ENCODE data around the gene MGAT4C. TPM values are rescaled to one million over a fixed set of nuclear protein-coding genes. Genes with fewer than 3 reads are reported as not detected.

Gene MGAT4C
- total RNA-seq, 6 donors from 2014 or later, result under 0.01 to 0.43 (median 0.20) TPM; not detected in 1

DNA sequence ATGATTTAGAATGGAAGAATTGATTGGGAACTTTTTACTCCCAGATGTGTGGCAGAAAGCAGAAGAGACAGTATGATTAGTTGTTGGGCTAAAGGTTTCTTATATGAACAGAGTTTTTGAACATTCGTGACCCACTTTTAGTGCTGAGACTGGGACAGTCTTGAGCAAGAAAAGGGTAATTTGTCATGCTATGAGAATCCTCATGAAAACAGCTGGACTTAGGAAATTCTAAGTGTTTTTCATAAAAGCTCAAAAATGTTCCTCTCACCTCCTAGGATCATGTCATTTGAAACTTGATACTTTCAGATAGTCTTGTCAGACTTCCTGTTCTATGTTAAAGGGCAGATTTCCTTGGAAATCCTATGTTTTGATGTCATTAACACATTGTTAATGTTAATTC lies 86.1 kb downstream of the MGAT4C start:
- TF ChIP-seq POLR2AphosphoS5 (IDR thresholded peaks at IDR 0.05), result no peak
- no peak for TF ChIP-seq POLR2A (IDR thresholded peaks at IDR 0.05)
- TF ChIP-seq, protein P1, sequence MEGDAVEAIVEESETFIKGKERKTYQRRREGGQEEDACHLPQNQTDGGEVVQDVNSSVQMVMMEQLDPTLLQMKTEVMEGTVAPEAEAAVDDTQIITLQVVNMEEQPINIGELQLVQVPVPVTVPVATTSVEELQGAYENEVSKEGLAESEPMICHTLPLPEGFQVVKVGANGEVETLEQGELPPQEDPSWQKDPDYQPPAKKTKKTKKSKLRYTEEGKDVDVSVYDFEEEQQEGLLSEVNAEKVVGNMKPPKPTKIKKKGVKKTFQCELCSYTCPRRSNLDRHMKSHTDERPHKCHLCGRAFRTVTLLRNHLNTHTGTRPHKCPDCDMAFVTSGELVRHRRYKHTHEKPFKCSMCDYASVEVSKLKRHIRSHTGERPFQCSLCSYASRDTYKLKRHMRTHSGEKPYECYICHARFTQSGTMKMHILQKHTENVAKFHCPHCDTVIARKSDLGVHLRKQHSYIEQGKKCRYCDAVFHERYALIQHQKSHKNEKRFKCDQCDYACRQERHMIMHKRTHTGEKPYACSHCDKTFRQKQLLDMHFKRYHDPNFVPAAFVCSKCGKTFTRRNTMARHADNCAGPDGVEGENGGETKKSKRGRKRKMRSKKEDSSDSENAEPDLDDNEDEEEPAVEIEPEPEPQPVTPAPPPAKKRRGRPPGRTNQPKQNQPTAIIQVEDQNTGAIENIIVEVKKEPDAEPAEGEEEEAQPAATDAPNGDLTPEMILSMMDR (IDR thresholded peaks at IDR 0.05), result no peak
- no peak for TF ChIP-seq EP300 (IDR thresholded peaks at IDR 0.05)
- ATAC-seq (ENCODE audit: low FRiP score in 2 of 2), result no peak
- no peak overlapping the region for H3K4me3 ChIP-seq
- H3K27ac ChIP-seq, result no peak overlapping the region
- WGBS, 2 donors, result 46 to 63% methylated on average over 1 of the region's 1 CpG
- H3K9me3 ChIP-seq, result no peaks in the 10 kb centered on the region
- no peaks in the 10 kb centered on the region for H3K27me3 ChIP-seq
- H3K4me1 ChIP-seq, result no peaks in the 10 kb centered on the region
- no peaks in the 10 kb centered on the region for H3K36me3 ChIP-seq
- no peak for DNase-seq

DNA sequence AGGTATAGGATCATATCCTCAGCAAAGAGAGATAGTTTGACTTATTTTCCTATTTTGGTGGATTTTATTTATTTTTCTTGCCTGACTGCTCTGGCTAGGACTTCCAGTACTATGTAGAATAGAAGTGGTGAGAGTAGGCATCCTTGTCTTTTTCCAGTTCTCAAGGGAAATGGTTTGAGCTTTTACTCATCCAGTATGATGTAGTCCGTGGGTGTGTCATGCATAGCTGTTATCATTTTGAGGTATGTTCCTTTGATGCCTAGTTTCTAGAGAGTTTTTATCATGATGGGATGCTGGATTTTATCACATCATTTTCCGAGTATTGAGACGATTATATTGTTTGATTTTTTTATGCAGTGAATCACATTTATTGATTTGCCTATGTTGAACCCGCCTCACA lies 97.2 kb downstream of the MGAT4C start:
- Histone ChIP-seq H3K36me3 (no peaks in the 10 kb centered on the region), H3K4me1 (no peaks in the 10 kb centered on the region), H3K9me3 (no peaks in the 10 kb centered on the region), H3K27ac (no peak overlapping the region), H3K27me3 (no peaks in the 10 kb centered on the region), H3K4me3 (no peak overlapping the region)
- ATAC-seq (ENCODE audit: low FRiP score in 2 of 2) (no peak), DNase-seq (no peak)
- TF ChIP-seq, protein P1 (IDR thresholded peaks at IDR 0.05), result no peak
- no peak for TF ChIP-seq POLR2A (IDR thresholded peaks at IDR 0.05)
- no peak for TF ChIP-seq EP300 (IDR thresholded peaks at IDR 0.05)
- no peak for TF ChIP-seq POLR2AphosphoS5 (IDR thresholded peaks at IDR 0.05)
- WGBS, 2 donors, result 92 to 95% methylated on average over 4 of the region's 4 CpGs

DNA sequence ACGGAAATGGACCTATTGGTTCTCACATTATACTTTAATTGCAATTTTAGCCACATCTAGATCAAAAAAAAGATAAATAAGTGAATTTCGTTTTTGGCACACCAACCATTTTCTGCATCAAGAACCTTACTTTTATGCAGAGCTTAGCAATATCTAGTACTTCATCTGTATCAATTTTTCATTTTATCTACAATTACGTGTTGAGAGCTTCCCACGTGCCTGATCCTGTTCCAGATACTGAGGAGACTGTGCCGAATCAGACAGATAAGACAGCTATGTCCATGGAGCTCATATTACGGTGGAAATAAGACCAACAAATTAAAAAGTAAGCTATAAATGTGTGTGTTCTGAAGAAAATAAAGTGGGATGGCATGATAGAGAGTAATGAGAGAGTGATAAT lies 101.6 kb downstream of the MGAT4C start:
- Histone ChIP-seq H3K27ac (no peak overlapping the region), H3K4me1 (no peaks in the 10 kb centered on the region), H3K4me3 (no peak overlapping the region), H3K36me3 (no peaks in the 10 kb centered on the region), H3K9me3 (no peaks in the 10 kb centered on the region), H3K27me3 (no peaks in the 10 kb centered on the region)
- DNase-seq, result no peak
- no peak for ATAC-seq (ENCODE audit: low FRiP score in 2 of 2)
- WGBS, 2 donors, result 74 to 77% methylated on average over 6 of the region's 6 CpGs
- TF ChIP-seq POLR2A (IDR thresholded peaks at IDR 0.05) (no peak), POLR2AphosphoS5 (IDR thresholded peaks at IDR 0.05) (no peak), EP300 (IDR thresholded peaks at IDR 0.05) (no peak)
- TF ChIP-seq, protein P1 (IDR thresholded peaks at IDR 0.05), result no peak

DNA sequence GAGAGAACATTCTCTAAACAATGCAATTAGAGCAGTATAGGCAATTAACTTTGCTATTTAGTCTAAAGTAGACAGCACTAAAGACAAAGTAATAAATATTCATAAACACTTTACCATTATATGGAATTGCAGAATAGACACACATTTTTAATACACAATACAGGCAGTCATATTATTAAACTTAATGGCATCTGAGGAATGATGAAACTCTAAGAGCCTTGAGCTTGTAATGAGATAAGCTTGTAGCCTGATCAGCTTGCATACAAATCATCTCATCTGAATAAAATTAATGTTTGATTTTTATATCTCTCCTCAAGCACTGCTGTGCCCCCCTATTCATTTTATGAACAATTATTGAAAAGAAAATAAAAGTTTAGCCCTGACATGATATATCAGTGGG lies 107.6 kb downstream of the MGAT4C start:
- ATAC-seq (ENCODE audit: low FRiP score in 2 of 2) (no peak), DNase-seq (no peak)
- no peak overlapping the region for H3K27ac ChIP-seq
- H3K9me3 ChIP-seq, result no peaks in the 10 kb centered on the region
- H3K4me1 ChIP-seq, result no peaks in the 10 kb centered on the region
- H3K27me3 ChIP-seq, result no peaks in the 10 kb centered on the region
- no peaks in the 10 kb centered on the region for H3K36me3 ChIP-seq
- H3K4me3 ChIP-seq, result no peak overlapping the region
- TF ChIP-seq POLR2AphosphoS5 (IDR thresholded peaks at IDR 0.05) (no peak), POLR2A (IDR thresholded peaks at IDR 0.05) (no peak), EP300 (IDR thresholded peaks at IDR 0.05) (no peak)
- TF ChIP-seq, protein P1 (IDR thresholded peaks at IDR 0.05), result no peak

DNA sequence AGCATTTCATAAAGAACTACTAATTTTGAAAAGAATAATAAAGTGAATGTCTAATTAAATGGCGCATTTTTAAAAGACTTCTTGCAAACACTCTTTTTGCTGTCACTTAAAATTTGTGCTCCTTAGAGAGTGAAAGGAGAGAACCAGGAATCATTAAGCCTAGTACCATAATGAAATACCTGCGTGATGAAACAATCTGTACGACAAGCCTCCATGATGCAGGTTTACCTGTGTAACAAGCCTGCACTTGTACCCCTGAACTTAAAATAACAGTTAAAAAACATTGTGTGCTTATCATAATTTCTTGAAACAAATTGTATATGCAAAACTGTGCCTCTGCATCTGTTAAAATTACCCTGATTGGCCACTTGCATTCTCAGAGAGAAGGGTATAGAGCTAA lies 108.1 kb downstream of the MGAT4C start:
- DNase-seq, result no peak
- Histone ChIP-seq H3K27me3 (no peaks in the 10 kb centered on the region), H3K27ac (no peak overlapping the region), H3K36me3 (no peaks in the 10 kb centered on the region), H3K4me1 (no peaks in the 10 kb centered on the region), H3K9me3 (no peaks in the 10 kb centered on the region), H3K4me3 (no peak overlapping the region)
- 64 to 76% methylated on average over 3 of the region's 3 CpGs for WGBS, 2 donors
- no peak for ATAC-seq (ENCODE audit: low FRiP score in 2 of 2)
- TF ChIP-seq, protein P1 (IDR thresholded peaks at IDR 0.05), result no peak
- TF ChIP-seq EP300 (IDR thresholded peaks at IDR 0.05) (no peak), POLR2A (IDR thresholded peaks at IDR 0.05) (no peak), POLR2AphosphoS5 (IDR thresholded peaks at IDR 0.05) (no peak)

All from upper lobe of left lung (tissue), 6 donors.